Measurements from ENCODE around the gene AQP6.

- TF ChIP-seq CTCF (IDR thresholded peaks at IDR 0.05) (no peak), POLR2A (IDR thresholded peaks at IDR 0.05) (no peak), POLR2AphosphoS5 (IDR thresholded peaks at IDR 0.05) (no peak)
Observed at GRCh38 chr12:50026691-50027090, 53.9 kb downstream of the AQP6 start.
